K562 (cell line): ENCODE measurements around the gene C1QTNF3. TPM values are rescaled to one million over a fixed set of nuclear protein-coding genes. Genes with fewer than 3 reads are reported as not detected.

ENCODE experiments used
- ATAC-seq: fragments of 200-7000 bp; cut with Tn5 transposase; 3 replicates; pipeline ENCODE4 v1.9.1; 2020; ENCODE audit warnings: moderate library complexity
- BruUV-seq: library from RNA; stranded (reverse); fragments of 400-500 nt; replicated peaks from 2 replicates; lab custom pipeline; 2021; lab: Mats Ljungman, UMichigan
- CTCF ChIA-PET: fragments of 300-600 bp; formaldehyde crosslinking; extraction: SDS; loops from one replicate; lab custom pipeline; 2021; ENCODE audit warnings: low intra/inter-chr PET ratio; lab: Yijun Ruan, JAX
- POLR2A ChIA-PET: fragments of 300-600, 350-650 bp; sonication (Branson Sonifier 250); formaldehyde crosslinking; extraction: SDS; loops from one replicate; lab custom pipeline; 2021; ENCODE audit warnings: antibody characterized with exemption, inconsistent platforms; lab: Yijun Ruan, JAX
- DNase-seq, 4 experiments: peaks; one replicate each; pipeline versions ENCODE4 v3.0.0 to v3.0.0-alpha.2; 2011 to 2018; ENCODE audit warnings: low spot score in 3 of 4, mixed read lengths in 3 of 4; ENCODE audit errors: extremely low read depth in 1 of 4
- FAIRE-seq: peaks from 2 replicates; lab custom pipeline; 2011; peaks lifted over from hg19 to GRCh38; lab: Jason Lieb, UNC
- H2AFZ ChIP-seq: 2 replicates; pipeline ENCODE4 v1.6.0; 2011; ENCODE audit warnings: low read depth, low read length, control low read depth, inconsistent platforms
- H3K27ac ChIP-seq: fragments of 200-600 bp; 3 replicates; pipeline ENCODE4 v1.8.0; 2011; ENCODE audit warnings: low read depth, mild to moderate bottlenecking, control low read depth, inconsistent platforms, low read length, moderate library complexity, mixed read lengths; ENCODE audit errors: extremely low read depth
- H3K27me3 ChIP-seq, 2 experiments: fragments of 300-600 bp in 1 of 2; 2 replicates in 1 of 2; 3 replicates in 1 of 2; pipeline versions ENCODE4 v1.6.0 to v1.8.0; 2011; ENCODE audit warnings: inconsistent platforms in 2 of 2, low read length in 2 of 2, mild to moderate bottlenecking in 1 of 2, mixed read lengths in 1 of 2, moderate library complexity in 1 of 2; ENCODE audit not compliant: control insufficient read depth in 2 of 2, insufficient read depth in 2 of 2
- H3K36me3 ChIP-seq: fragments of 300-600 bp; 3 replicates; pipeline ENCODE4 v1.8.0; 2011; ENCODE audit warnings: mild to moderate bottlenecking, low read length, inconsistent platforms; ENCODE audit not compliant: control insufficient read depth, insufficient read depth
- H3K4me1 ChIP-seq, 2 experiments: fragments of 200-600 bp in 1 of 2; replicated peaks in 1 of 2; 2 replicates in 1 of 2; 3 replicates in 1 of 2; pipeline versions ENCODE4 v1.5.1 to v1.8.0; 2011; ENCODE audit warnings: inconsistent platforms in 2 of 2, low read length in 2 of 2, mild to moderate bottlenecking in 1 of 2, mixed read lengths in 1 of 2, moderate library complexity in 1 of 2; ENCODE audit not compliant: control insufficient read depth in 2 of 2, insufficient read depth in 2 of 2
- H3K4me2 ChIP-seq: 2 replicates; pipeline ENCODE4 v1.6.1; 2011; ENCODE audit warnings: low read length, control low read depth, inconsistent platforms, mixed read lengths; ENCODE audit not compliant: insufficient read depth
- H3K4me3 ChIP-seq: fragments of 200-600 bp; sonication (generic), shearing (Covaris generic); 2 replicates; pipeline ENCODE4 v1.5.1; 2016; ENCODE audit warnings: control low read depth, inconsistent platforms
- H3K79me2 ChIP-seq: fragments of 200-600 bp; 3 replicates; pipeline ENCODE4 v1.8.0; 2011; ENCODE audit warnings: low read length, inconsistent platforms; ENCODE audit not compliant: control insufficient read depth, insufficient read depth
- H3K9ac ChIP-seq, 2 experiments: 2 replicates each; pipeline versions ENCODE4 v1.6.0 to v1.6.1; 2011; ENCODE audit warnings: low read depth in 2 of 2, low read length in 2 of 2, control low read depth in 1 of 2, inconsistent platforms in 1 of 2, mild to moderate bottlenecking in 1 of 2, mixed read lengths in 1 of 2; ENCODE audit not compliant: insufficient read depth in 1 of 2
- H3K9me1 ChIP-seq: one replicate; pipeline ENCODE4 v1.6.0; 2011; ENCODE audit warnings: inconsistent platforms, mild to moderate bottlenecking, low read length, moderate library complexity; ENCODE audit not compliant: control insufficient read depth, insufficient read depth
- H3K9me3 ChIP-seq: replicated peaks from 2 replicates; pipeline ENCODE4 v1.5.1; 2011; ENCODE audit warnings: low read depth, low read length, inconsistent platforms; ENCODE audit not compliant: control insufficient read depth, insufficient read depth
- H4K20me1 ChIP-seq: replicated peaks from 2 replicates; pipeline ENCODE4 v1.6.1; 2011; ENCODE audit warnings: low read length, inconsistent platforms, mixed read lengths; ENCODE audit not compliant: control insufficient read depth, insufficient read depth
- AFF1 ChIP-seq, 2 experiments: fragments of 450-650 bp; IDR thresholded peaks; 2 replicates each; pipeline ENCODE4 v1.6.1; 2018; ENCODE audit warnings: mild to moderate bottlenecking in 2 of 2, low read depth in 1 of 2; ENCODE audit not compliant: partially characterized antibody in 2 of 2
- MYC ChIP-seq, 2 experiments: fragments of 250-450 bp in 1 of 2; sonication (Bioruptor Pico) in 1 of 2; IDR thresholded peaks; 2 replicates each; pipeline versions ENCODE4 v1.5.1 to v1.6.1; 2012 to 2021; ENCODE audit warnings: low read depth in 2 of 2, borderline replicate concordance in 1 of 2, improper control_type of control experiment in 1 of 2, low read length in 1 of 2, mild to moderate bottlenecking in 1 of 2, moderate library complexity in 1 of 2
- NFRKB ChIP-seq: fragments of 450-650 bp; IDR thresholded peaks from 2 replicates; pipeline ENCODE4 v1.6.1; 2016; ENCODE audit warnings: low read depth
- RBM14 ChIP-seq: fragments of 200-400 bp; formaldehyde crosslinking; IDR thresholded peaks from 2 replicates; pipeline ENCODE4 v1.6.1; 2018; ENCODE audit warnings: low read depth, mild to moderate bottlenecking, low read length, moderate library complexity, borderline replicate concordance; ENCODE audit not compliant: insufficient read depth
- ZNF184 ChIP-seq: sonication (generic); formaldehyde crosslinking; IDR thresholded peaks from 2 replicates; pipeline ENCODE4 v1.5.0; 2020; ENCODE audit warnings: missing genetic modification reagents
- WGBS: fragments of 100-300 bp; shearing (Covaris generic); methylation state at CpG from one replicate; pipeline ENCODE4 v1.1.6; 2016; ENCODE audit warnings: low coverage, mixed read lengths; ENCODE audit not compliant: insufficient coverage; ENCODE audit errors: missing lambda C conversion rate; 5-methylcytosine and 5-hydroxymethylcytosine counted together
- in situ Hi-C: fragments of 300-500 bp; cut with MboI; formaldehyde crosslinking; loops from 4 replicates; pipeline ENCODE4 v1.15.0; 2018; ENCODE audit warnings: inconsistent platforms, mixed read lengths
- intact Hi-C: fragments of 100-400 bp; cut with micrococcal nuclease; formaldehyde crosslinking; loops from 2 replicates; pipeline ENCODE4 v1.14.2; 2022
- polyA plus RNA-seq, 8 experiments: library from polyadenylated mRNA; depleted of rRNA in 4 of 8; stranded (reverse) in 5 of 8; unstranded in 3 of 8; fragments of >200 nt; fragmentation: Nextera tagmentation in 2 of 8; fragmentation: Illumina TruSeq in 1 of 8; extraction: Ambion mirVana in 2 of 8; extraction: Trizol in 1 of 8; gene quantifications; 2 replicates each; pipeline versions ENCODE4 v1.2.1 to v1.2.3, GENCODE V29; 2011 to 2014; ENCODE audit warnings: inconsistent platforms in 1 of 8, missing spikeins in 1 of 8
- total RNA-seq, 7 experiments: library from RNA; depleted of rRNA in 6 of 7; stranded (reverse); fragments of >200 nt in 6 of 7; fragmentation: Illumina TruSeq in 2 of 7; extraction: Trizol in 2 of 7; gene quantifications; 2 replicates each; pipeline versions ENCODE4 v1.2.1 to v1.2.3, GENCODE V29; 2011 to 2021; ENCODE audit warnings: low replicate concordance in 1 of 7

The C1QTNF3 gene
- total and polyA plus RNA-seq, 9 of the 15 experiments (the other 6 are each of a cell fraction or from before 2014, with no cell fraction given): 0.51 to 3.3 (median 2.0) TPM

GRCh38 chr5:34058532-34058931 lies 15.5 kb upstream of the C1QTNF3 start:
- H3K9ac ChIP-seq: no peak overlapping the region
- BruUV-seq: no TSS peak
- H3K9me1 ChIP-seq: no peaks in the 10 kb centered on the region
- TF ChIP-seq ZNF184 (CRISPR knock-in tag): no peak
- TF ChIP-seq NFRKB: no peak
- no peak for TF ChIP-seq RBM14
- TF ChIP-seq AFF1 (IDR thresholded peaks at IDR 0.05; ENCODE audit: low read depth in 1 of 2, partially characterized antibody in 2 of 2): no peak
- no peak for TF ChIP-seq MYC (IDR thresholded peaks at IDR 0.05; ENCODE audit: low read depth, low read length)
- TF ChIP-seq MYC (CRISPR knock-in tag; IDR thresholded peaks at IDR 0.05; ENCODE audit: borderline replicate concordance, low read depth): no peak
- no peaks in the 10 kb centered on the region for H3K27me3 ChIP-seq
- no peak overlapping the region for H3K4me3 ChIP-seq
- H3K9me3 ChIP-seq: 0 out of 2 replicates have a peak, but pooled peaks cover 4% of the 10 kb centered on the region
- no peaks in the 10 kb centered on the region for H3K36me3 ChIP-seq
- WGBS: 11% methylated on average over 2 of the region's 2 CpGs
- intact Hi-C loops (no loop called here), in situ Hi-C loops (no loop called here)
- no peak overlapping the region for H3K27ac ChIP-seq
- H3K4me2 ChIP-seq: no peak overlapping the region
- H4K20me1 ChIP-seq: no peaks in the 10 kb centered on the region
- H3K79me2 ChIP-seq: no peaks in the 10 kb centered on the region
- DNase-seq (no peak), ATAC-seq (no peak), FAIRE-seq (no peak)
- ChIA-PET POLR2A (no interaction called here), CTCF (no interaction called here)
- no peak overlapping the region for H2AFZ ChIP-seq
- no peaks in the 10 kb centered on the region for H3K4me1 ChIP-seq
